ENCODE data around the gene PTK7.

- TF ChIP-seq EZH2phosphoT487 (conservative IDR thresholded peaks at IDR 0.05; ENCODE audit: low read length) = no peak
- no peak for TF ChIP-seq CTCF (IDR thresholded peaks at IDR 0.05; ENCODE audit: insufficient read depth, low read length, poor library complexity, severe bottlenecking)
These were observed 1.1 kb upstream of the PTK7 start for GRCh38 chr6:43074847-43075669.

All from SU-DHL-6 (cell line).